Measurements from ENCODE around the gene BIVM.

The BIVM gene

GRCh38 chr13:102805680-102806079 is 6.8 kb downstream of the BIVM start:
- DNase-seq (ENCODE audit: low read depth): no peak
- TF ChIP-seq, protein P1, sequence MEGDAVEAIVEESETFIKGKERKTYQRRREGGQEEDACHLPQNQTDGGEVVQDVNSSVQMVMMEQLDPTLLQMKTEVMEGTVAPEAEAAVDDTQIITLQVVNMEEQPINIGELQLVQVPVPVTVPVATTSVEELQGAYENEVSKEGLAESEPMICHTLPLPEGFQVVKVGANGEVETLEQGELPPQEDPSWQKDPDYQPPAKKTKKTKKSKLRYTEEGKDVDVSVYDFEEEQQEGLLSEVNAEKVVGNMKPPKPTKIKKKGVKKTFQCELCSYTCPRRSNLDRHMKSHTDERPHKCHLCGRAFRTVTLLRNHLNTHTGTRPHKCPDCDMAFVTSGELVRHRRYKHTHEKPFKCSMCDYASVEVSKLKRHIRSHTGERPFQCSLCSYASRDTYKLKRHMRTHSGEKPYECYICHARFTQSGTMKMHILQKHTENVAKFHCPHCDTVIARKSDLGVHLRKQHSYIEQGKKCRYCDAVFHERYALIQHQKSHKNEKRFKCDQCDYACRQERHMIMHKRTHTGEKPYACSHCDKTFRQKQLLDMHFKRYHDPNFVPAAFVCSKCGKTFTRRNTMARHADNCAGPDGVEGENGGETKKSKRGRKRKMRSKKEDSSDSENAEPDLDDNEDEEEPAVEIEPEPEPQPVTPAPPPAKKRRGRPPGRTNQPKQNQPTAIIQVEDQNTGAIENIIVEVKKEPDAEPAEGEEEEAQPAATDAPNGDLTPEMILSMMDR (IDR thresholded peaks at IDR 0.05; ENCODE audit: control insufficient read depth, insufficient read depth, low read depth, low read length, missing control alignments): no peak
- no peak overlapping the region for H3K4me3 ChIP-seq (ENCODE audit: control insufficient read depth, low read depth, low read length)

- no peak for DNase-seq (ENCODE audit: low read depth)
Measured at GRCh38 chr13:102807699-102808098, 8.8 kb downstream of the BIVM start.

DNA sequence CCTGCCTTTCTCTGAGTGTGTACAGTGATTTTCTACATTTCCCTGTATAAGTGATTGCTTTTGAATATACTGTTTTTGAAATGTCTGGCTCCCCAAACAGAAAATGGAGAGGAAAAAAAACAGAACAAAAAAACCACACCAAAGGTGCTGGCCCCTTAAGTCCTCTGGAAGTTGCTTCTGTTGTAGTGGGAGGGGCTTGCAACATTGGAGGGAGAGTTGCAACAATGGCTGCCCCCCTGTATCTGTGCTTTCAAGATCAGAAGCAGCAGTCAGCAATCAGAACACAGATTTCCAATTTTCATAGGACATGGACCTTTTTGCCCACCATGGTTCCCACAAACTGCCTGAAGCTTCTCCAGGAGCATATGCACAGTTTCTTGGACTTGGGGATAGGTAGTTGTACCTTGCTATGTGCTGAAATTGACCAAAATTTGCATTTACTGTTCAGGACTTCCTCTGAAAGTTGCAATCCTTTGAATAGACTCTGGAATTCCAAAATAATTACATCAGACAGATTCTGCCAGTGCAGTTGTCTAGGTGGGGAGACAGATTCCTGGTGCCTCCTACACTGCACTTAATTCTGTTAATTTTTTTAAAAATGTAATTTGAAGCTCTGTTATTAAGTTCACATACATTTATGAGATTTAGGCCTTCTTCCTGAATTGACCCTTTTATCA is 13.8 kb downstream of the BIVM start:
- no peak overlapping the region for H3K4me3 ChIP-seq (ENCODE audit: control insufficient read depth, low read depth, low read length)
- no peak for DNase-seq (ENCODE audit: low read depth)

More at GRCh38 chr13:102807699-102808098, 8.8 kb downstream of the BIVM start:
- TF ChIP-seq, protein P1 (IDR thresholded peaks at IDR 0.05; ENCODE audit: control insufficient read depth, insufficient read depth, low read depth, low read length, missing control alignments): no peak
- no peak overlapping the region for H3K4me3 ChIP-seq (ENCODE audit: control insufficient read depth, low read depth, low read length)

GRCh38 chr13:102814025-102814607 is 15.2 kb downstream of the BIVM start:
- no peak overlapping the region for H3K4me3 ChIP-seq (ENCODE audit: control insufficient read depth, low read depth, low read length)
- TF ChIP-seq, protein P1 (IDR thresholded peaks at IDR 0.05; ENCODE audit: control insufficient read depth, insufficient read depth, low read depth, low read length, missing control alignments): no peak
- no peak for DNase-seq (ENCODE audit: low read depth)

More for the DNA sequence above, 13.8 kb downstream of the BIVM start:
- TF ChIP-seq, protein P1 (IDR thresholded peaks at IDR 0.05; ENCODE audit: control insufficient read depth, insufficient read depth, low read depth, low read length, missing control alignments): no peak

DNA sequence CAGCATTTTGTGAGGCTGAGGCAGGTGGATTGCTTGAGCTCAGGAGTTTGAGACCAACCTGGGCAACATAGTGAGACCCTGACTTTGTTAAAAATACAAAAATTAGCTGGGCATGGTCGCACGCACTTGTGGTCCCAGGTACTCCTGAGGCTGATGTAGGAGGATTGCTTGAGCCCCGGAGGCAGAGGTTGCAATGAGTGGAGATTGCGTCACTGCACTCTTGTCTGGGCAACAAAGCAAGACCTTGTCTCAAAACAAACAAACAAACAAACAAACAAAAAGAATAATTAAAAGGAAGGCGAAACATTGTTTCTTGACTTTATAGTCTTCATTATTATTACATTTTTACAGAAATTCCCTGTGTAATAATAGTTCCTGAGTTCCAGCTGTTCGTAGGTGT is 15.9 kb downstream of the BIVM start:
- TF ChIP-seq, protein P1 (IDR thresholded peaks at IDR 0.05; ENCODE audit: control insufficient read depth, insufficient read depth, low read depth, low read length, missing control alignments): no peak
- H3K4me3 ChIP-seq (ENCODE audit: control insufficient read depth, low read depth, low read length): no peak overlapping the region
- DNase-seq (ENCODE audit: low read depth): no peak

- no peak for DNase-seq (ENCODE audit: low read depth)
- no peak overlapping the region for H3K4me3 ChIP-seq (ENCODE audit: control insufficient read depth, low read depth, low read length)
- TF ChIP-seq, protein P1 (IDR thresholded peaks at IDR 0.05; ENCODE audit: control insufficient read depth, insufficient read depth, low read depth, low read length, missing control alignments): no peak
Measured at GRCh38 chr13:102815788-102816187, 16.9 kb downstream of the BIVM start.
